Liver (tissue), 3 donors: Measurements from ENCODE around the gene TVP23A.

Source experiments
- EGR1 ChIP-seq, 2 donors: IDR thresholded peaks; 2 replicates each; pipeline ENCODE4 v1.6.1; 2016 to 2018; ENCODE audit warnings: antibody characterized with exemption in 2 of 2, low read depth in 2 of 2
- RAD21 ChIP-seq, 2 donors: IDR thresholded peaks; 2 replicates each; pipeline ENCODE4 v1.6.1; 2016; ENCODE audit warnings: antibody characterized with exemption in 2 of 2, mild to moderate bottlenecking in 2 of 2
- TF ChIP-seq, protein P1 (sequence below): fragments of 150-350 bp; IDR thresholded peaks from 2 replicates; pipeline ENCODE4 v1.5.1; 2017; ENCODE audit warnings: improper control_type of control experiment, low read depth, low read length; ENCODE audit not compliant: missing input control
- donor health status: healthy.
- donor health status: healthy.

DNA sequence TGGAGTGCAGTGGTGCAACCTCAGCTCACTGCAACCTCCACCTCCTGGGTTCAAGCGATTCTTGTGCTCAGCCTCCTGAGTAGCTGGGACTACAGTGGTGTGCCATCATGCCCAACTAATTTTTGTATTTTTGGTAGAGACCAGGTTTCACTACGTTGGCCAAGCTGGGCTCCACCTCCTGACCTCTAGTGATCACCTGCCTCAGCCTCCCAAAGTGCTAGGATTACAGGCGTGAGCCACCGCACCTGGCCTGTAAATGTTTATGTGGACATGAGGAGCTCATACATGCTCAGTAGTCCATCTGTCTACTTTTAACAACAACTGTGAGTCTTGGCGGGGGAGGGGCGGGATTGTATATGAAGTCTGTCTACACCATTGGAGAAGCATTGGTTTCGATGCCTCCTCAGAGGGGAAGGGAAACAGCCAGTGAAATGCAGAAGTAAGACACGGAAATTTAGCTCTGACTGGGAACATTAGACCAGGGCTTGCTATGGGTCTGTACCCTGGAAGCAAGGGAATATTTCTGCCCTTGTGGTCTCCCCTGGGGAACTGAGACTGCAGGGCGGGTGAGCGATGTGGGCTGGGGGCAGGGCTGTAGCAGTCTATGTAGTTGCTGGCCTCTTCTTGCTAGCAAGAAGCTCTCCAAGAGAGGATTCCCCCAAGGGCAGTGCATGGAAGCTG, 65.6 kb downstream of the TVP23A start:
- TF ChIP-seq EGR1 (IDR thresholded peaks at IDR 0.05; ENCODE audit: low read depth in 2 of 2) (no peak), RAD21 (IDR thresholded peaks at IDR 0.05) (no peak)
- TF ChIP-seq, protein P1, sequence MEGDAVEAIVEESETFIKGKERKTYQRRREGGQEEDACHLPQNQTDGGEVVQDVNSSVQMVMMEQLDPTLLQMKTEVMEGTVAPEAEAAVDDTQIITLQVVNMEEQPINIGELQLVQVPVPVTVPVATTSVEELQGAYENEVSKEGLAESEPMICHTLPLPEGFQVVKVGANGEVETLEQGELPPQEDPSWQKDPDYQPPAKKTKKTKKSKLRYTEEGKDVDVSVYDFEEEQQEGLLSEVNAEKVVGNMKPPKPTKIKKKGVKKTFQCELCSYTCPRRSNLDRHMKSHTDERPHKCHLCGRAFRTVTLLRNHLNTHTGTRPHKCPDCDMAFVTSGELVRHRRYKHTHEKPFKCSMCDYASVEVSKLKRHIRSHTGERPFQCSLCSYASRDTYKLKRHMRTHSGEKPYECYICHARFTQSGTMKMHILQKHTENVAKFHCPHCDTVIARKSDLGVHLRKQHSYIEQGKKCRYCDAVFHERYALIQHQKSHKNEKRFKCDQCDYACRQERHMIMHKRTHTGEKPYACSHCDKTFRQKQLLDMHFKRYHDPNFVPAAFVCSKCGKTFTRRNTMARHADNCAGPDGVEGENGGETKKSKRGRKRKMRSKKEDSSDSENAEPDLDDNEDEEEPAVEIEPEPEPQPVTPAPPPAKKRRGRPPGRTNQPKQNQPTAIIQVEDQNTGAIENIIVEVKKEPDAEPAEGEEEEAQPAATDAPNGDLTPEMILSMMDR, result no peak
